ENCODE measurements around the gene ATP4B.

- TF ChIP-seq CTCF (IDR thresholded peaks at IDR 0.05 in 2 of 3, conservative IDR thresholded peaks at IDR 0.05 in 1 of 3; ENCODE audit: borderline replicate concordance in 1 of 3, insufficient read depth in 1 of 3, low read depth in 2 of 3, low read length in 2 of 3) (no peak), REST (IDR thresholded peaks at IDR 0.05; ENCODE audit: low read depth) (no peak), EZH2 (IDR thresholded peaks at IDR 0.05) (no peak), POLR2A (IDR thresholded peaks at IDR 0.05; ENCODE audit: borderline replicate concordance, extremely low read depth, insufficient read depth, insufficient read length) (no peak), SIN3A (IDR thresholded peaks at IDR 0.05; ENCODE audit: low read depth) (no peak), YY1 (IDR thresholded peaks at IDR 0.05; ENCODE audit: extremely low read depth, insufficient replicate concordance, low read depth, low read length) (no peak), ZNF274 (IDR thresholded peaks at IDR 0.05; ENCODE audit: low read depth, low read length) (no peak), JUND (IDR thresholded peaks at IDR 0.05) (no peak), SP1 (IDR thresholded peaks at IDR 0.05; ENCODE audit: low read depth) (no peak), FOSL1 (IDR thresholded peaks at IDR 0.05; ENCODE audit: low read depth) (no peak), EZH2phosphoT487 (IDR thresholded peaks at IDR 0.05; ENCODE audit: borderline replicate concordance) (no peak), POLR2AphosphoS5 (IDR thresholded peaks at IDR 0.05; ENCODE audit: low read depth, low read length) (no peak)
These were observed 838 bp upstream of the ATP4B start for GRCh38 chr13:113658836-113659235.
